ENCODE results near the gene YIPF4.
"Not testable (repeated sequence)": the region's sequence is repeated elsewhere in the genome, so short reads cannot be mapped to it uniquely, and the experiment has no call there.

YIPF4 gene

DNA sequence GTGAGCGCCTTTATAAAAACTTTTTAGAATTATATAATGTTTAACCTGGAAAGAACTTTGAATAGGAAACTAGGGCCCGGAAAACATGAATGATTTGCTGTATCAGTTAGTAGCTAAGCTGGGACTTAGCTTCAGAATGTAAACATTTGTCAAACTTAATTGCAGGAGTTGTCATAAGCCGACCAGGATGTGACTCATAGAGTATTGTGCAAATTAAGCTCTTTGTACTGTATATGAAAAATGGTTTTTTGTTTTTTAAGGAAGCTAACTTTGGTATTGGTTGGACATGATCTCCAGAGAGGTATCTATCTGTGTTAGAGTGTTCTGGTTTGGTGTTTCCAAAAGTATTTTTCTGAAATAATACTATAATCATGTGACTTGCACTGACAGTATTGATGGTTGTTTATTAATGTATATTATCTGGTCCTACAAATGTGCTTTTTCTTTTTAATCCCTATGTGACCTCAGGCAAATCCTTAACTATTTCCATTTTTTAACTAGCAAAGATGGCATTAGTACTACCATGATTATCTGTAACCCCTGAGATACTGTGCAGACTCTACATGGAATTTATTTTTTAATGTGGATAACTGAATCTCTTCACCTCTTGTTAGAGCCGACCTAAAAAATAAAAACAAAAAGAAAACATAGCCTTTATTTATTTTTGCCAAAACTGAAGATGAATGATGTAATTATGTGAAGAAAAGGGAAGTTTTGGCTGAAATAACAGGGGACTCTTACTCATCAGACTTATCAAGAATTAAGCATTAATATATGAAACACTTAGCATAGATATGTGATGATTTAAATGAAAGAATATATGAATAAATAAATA, 11.7 kb downstream of the YIPF4 start:
- DNase-seq, result no peak

DNA sequence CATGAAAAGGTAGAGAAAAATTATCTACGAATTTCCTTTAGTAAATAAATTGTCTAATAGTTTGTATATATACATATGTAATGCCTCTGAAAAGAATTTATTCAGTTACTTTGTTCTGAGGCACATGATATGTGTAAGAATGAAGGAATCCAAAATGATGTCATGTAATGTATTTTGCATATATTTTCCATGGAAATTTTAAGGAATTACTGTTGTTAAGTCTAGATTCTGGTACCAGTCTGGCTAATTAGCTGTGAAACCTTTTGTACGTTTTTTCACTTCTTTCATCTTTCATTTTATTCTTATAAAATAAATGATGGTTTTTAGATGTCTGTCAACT, 12.3 kb downstream of the YIPF4 start:
- no peak for DNase-seq

DNA sequence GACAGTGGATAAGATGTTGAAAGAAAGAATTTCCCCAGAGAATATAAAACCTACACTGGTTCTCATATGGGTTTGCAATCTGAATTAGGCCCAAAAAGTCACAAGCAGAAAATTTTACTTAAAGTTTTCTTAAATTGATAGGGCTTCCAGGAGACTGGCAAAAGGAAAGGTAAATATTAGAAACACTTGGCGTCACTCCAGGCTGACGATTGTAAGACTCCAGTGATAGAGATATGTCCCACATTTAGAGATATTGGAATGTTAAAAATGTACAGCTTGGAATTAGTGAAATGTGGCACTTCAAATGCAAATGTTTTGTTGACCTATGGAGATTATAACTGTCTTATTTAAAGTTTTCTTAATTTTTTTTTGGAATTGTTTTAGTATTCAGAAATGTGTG, 14.0 kb downstream of the YIPF4 start:
- DNase-seq, result no peak

DNA sequence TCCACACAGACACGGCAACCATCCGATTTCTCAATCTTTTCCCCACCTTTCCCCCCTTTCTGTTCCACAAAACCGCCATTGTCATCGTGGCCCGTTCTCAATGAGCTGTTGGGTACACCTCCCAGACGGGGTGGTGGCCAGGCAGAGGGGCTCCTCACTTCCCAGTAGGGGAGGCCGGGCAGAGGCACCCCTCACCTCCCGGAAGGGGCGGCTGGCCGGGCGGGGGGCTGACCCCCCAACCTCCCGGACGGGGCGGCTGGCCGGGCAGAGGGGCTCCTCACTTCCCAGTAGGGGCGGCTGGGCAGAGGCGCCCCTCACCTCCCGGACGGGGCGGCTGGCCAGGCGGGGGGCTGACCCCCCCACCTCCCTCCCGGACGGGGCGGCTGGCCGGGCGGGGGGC, 15.8 kb downstream of the YIPF4 start:
- DNase-seq, result not testable (repeated sequence)

DNA sequence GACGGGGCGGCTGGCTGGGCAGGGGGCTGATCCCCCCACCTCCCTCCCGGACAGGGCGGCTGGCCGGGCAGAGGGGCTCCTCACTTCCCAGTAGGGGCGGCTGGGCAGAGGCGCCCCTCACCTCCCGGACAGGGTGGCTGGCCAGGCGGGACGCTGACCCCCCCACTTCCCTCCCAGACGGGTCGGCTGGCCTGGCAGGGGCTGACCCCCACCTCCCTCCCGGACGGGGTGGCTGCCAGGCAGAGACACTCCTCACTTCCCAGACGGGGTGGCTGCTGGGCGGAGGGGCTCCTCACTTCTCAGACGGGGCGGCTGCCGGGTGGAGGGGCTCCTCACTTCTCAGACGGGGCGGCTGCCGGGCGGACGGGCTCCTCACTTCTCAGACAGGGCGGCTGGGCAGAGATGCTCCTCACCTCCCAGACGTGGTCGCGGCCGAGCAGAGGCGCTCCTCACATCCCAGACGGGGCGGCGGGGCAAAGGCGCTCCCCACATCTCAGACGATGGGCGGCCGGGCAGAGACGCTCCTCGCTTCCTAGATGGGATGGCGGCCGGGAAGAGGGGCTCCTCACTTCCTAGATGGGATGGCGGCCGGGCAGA, 16.4 kb downstream of the YIPF4 start:
- DNase-seq, result not testable (repeated sequence)

DNA sequence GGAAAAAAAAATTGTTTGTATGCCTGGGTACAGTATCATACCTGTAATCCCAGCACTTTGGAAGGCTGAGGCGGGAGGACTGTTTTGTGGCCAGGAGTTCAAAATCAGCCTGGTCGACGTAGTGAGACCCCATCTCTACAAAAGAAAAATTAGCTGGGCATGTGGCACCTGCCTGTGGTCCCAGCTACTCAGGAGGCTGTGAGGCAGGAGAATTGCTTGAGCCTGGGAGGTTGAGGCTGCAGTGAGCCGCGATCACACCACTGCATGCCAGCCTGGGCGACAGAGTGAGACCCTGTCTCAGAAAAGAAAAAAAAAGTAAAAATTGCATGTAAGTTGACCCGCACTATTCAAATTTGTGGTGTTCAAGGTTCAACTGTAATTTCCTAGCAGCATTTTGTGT, 32.9 kb downstream of the YIPF4 start:
- DNase-seq, result no peak

DNA sequence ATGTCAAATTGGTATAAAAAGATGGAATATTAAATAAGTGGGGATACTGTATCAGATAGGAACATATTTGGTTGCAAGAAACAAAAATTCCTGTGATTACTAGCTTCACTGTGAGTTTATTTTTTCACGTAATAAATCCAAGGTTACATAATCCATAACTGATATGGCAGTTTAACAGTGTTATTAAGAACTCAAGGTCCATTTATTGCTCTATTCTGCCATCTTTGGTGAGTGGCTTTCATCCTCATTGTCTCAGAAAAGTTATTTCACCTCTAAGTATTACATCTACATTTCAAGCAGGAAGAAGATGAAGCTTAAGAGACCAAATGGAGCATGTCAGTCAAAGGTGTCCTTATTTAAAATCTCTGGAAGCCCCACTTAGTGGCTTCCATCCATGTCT, 37.2 kb downstream of the YIPF4 start:
- no peak for DNase-seq

DNA sequence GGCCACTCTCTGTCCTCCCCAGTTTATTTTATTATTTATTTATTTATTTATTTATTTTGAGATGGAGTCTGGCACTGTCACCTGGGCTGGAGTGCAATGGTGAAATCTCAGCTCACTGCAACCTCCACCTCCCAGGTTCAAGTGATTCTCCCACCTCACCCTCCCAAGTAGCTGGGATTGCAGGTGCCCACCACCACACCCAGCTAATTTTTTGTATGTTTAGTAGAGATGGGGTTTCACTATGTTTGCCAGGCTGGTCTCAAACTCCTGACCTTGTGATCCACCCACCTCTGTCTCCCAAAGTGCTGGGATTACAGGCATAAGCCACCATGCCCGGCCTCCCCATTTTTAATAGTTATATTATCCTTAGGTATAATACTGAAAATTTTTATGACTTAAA, 51.0 kb downstream of the YIPF4 start:
- not testable (repeated sequence) for DNase-seq

DNA sequence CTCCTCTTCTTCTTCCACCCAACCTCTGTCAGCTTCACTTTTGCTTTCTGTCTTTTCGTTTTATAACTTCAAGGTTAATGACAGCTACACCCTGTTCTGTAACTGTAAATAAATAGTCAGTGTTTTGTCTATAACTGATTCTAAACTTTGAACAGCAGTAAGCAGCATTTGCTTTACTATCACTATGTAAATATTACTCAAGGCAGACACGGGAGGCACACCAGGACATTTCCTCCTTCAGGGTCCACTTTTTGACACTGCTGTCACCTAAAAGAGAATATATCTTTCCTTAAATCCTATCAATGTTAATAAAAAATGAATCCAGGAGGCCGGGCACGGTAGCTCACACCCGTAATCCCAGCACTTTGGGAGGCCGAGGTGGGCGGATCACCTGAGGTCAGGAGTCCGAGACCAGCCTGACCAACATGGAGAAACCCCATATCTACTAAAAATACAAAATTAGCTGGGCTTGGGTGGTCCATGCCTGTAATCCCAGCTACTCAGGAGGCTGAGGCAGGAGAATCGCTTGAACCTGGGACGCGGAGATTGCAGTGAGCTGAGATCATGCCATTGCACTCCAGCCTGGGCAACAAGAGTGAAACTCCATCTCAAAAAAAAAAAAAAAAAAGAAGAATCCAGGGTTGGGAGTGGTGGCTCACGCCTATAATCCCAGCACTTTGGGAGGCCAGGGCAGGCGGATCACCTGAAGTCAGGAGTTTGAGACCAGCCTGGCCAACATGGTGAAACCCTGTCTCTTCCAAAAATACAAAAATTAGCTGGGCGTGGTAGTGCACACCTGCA, 51.7 kb downstream of the YIPF4 start:
- DNase-seq, result not testable (repeated sequence)

DNA sequence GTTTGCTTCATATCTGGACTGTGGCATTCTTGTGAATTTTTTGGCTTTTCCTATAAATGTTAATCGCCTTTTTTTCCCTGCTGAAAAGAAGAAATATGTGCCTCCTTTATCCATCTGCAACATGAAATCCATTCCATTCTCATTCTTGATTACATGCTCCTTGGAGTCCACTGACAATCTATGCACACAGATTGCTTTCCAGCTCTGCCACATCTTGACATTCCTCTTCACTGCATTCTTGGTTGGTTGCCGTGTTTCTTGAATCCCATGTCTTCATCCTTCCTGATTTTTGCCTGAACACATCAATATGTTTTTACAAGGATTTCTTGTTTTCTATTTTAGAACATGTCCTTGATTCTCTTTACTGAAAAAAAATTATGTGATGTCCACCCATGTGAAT, 52.4 kb downstream of the YIPF4 start:
- no peak for DNase-seq

DNA sequence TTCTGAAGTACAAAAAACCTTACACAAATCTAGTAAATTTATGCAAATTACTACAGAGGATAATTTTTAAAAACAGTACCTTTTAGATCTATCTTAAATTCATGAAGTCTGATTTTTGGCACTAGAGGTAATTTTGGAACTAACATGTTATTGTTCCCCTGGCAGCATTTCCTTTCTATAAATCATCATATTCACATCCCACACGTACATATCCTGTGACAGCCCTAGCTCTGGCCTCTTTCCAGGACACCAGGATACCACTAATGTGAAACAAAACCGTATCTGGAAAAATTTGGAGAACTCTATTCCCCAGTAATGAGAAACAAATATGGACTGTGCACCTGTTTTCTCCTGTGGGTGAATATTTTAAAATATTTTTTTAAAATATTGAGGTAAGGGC, 65.1 kb downstream of the YIPF4 start:
- peak in 2 of 51 donors; percentile 0 to 1 for DNase-seq

DNA sequence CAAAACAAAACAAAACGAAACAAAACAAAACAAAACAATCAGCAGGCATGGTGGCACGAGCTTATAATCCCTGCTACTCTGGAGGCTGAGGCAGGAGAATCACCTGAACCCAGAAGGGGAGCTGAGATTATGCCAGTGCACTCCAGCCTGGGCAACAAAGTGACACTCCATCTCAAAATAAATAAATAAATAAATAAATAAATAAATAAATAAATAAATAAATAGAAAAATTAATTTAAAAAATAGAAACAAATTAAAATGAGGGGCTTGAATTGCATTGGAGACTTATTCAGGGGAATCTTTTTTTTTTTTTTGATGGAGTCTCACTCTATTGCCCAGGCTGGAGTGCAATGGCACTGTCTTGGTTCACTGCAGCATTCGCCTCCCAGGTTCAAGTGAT, 73.1 kb downstream of the YIPF4 start:
- DNase-seq, result not testable (repeated sequence)

DNA sequence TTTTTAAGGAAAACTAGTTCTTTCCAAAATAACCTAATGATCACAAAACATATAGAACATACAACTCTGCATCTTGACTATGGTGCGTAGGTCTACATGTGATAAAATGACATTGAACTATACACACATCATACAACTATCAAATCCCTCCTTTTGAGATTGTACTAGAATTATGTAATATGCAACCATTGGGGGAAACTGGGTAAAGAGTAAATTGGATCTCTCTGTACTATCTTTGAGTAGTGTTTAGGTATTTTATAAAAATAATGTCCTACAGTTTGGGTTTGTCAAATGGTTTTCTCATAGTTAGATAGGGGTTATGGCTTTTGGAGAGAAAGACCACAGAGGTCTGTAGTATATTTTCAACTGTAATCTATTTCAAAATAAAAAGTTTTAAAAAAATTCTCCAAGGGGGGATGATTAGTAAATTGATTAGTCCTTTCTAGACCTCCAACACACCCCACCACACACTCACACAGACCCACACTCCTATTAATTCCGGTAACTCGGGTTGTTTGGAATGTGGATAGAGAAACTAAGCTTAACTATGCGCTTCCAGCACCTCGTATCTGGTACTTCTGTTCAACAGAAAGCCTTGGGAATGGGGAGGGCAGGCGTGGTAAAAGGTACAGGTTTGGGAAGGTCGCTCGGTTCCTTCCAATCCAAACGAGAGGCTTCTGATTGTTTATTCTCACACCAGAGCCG, 78.4 kb downstream of the YIPF4 start:
- DNase-seq, result peak in 1 of 51 donors; percentile 30

DNA sequence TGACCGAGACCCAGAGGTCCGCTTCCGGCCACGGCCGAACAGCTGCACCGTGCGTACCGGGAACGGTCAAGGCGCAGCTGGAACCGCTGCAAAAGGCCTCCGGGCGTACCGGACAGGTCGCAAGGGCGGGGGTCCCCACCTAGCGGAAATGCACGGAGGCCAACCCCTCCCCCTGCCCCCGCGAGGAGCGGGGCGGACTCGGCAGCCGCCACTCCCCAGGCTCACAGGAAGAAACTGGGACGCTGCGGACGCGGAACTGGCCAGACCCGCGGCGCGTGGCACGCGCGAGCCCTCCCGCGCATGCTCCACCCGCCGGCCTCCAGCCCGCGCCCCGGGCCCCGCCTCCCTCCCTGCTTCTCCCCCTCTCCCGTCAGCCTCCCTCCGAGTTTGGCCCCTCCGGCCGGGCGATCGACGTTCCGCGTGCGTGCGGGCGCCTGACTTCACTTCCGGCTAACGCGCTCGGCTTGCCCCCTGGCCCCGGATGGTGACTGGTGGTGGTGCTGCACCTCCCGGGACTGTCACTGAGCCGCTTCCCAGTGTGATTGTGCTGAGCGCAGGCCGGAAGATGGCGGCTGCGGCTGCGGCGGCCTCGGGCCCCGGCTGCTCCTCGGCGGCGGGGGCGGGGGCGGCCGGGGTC, 79.1 kb downstream of the YIPF4 start, which contains the start of gene BIRC6:
TSS of gene BIRC6 (plus strand) at position 343 of the 637 bp plus-strand sequence. CDS start at position 482, 139 bp downstream.
- peak; percentile 78 to 99 (median 98) for DNase-seq

DNA sequence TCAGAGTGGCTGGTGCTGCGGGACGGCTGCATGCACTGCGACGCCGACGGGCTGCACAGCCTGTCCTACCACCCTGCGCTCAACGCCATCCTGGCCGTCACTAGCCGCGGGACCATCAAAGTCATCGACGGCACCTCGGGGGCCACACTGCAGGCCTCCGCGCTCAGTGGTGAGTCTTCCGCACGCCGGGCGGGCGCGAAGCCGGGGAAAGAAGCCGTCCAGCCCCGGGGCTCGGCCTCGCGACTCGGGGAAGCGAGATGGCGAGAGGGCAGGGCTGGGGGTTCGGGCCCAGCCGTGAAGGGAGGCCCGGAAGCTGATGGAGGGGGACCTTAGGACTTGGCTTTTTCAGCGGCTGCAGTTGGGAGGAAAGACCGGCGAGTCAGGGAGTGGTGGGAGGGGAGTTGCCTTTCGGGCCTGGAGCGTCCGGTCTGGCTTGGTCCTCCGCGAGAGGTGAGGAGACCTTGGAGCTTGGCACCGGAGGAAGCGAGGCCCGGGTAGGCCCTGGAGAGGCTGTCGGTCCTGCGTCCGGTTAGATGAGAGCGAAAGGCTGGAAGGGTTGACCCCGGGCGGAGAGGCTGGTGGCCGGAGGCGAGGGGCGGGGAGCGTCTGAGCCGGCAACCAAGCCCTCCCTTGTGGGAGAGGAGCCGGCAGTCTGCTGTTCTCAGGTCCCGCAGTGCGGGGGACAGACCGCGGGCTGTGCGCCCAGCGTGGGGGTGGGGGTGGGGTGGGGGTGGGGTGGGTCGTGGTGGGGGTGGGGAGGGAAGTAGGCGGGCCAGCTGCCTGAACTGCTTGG, 79.8 kb downstream of the YIPF4 start:
- peak in 35 of 51 donors; percentile 11 to 61 (median 34) for DNase-seq

DNA sequence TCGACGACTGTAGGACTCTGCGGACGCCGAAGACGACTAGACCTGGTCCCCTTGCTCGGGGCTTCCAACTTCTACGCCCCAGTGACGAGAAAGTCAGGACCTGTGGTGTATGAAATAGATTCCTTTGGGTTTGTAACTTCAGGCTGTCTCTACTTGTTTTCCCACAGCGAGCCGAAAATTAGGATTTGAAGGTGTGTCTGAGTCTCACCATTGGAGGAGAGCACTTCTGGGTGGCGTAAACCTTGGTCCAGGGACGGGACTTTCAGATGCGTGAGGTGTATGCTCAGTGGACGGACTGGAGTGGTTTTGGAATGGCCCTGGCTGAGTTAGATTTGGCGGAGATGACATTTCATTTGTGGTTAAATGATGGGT, 80.4 kb downstream of the YIPF4 start:
- DNase-seq, result no peak

DNA sequence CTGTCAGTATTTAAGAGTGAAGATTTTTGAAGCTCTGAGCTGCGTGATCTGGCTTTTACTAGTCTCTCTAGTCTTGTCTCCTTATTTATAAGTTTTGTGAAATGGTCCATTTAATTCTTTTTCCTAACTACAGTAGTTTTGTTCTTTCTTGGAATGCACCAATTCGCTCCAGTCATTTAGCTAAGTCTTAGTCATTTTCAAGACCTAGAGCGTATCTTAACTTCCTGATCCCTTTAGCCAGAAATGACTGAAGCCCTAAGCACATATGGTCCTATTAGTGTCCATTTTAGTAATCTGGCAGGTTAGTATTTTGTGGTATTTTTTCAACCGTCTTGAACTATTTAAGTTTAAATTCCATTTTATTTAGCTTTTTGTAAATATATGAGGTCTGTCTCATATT, 82.7 kb downstream of the YIPF4 start:
- DNase-seq, result no peak

DNA sequence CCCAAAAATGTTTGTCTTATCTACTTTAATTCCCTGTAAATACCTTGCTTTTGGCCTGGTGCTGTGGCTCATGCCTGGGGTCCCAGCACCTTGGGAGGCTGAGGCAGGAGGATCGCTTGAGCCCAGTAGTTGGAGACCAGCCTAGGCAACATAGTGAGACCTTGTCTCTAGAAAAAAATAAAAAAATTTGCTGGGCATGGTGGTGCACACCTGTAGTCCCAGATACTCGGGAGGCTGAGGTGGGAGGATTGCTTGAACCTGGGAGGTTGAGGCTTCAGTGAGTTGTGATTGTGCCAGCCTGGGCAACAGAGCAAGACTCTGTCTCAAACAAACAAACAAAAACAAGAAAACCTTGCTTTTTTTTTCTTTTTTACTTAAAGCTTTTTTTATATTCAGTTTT, 85.3 kb downstream of the YIPF4 start:
- DNase-seq, result not testable (repeated sequence)

DNA sequence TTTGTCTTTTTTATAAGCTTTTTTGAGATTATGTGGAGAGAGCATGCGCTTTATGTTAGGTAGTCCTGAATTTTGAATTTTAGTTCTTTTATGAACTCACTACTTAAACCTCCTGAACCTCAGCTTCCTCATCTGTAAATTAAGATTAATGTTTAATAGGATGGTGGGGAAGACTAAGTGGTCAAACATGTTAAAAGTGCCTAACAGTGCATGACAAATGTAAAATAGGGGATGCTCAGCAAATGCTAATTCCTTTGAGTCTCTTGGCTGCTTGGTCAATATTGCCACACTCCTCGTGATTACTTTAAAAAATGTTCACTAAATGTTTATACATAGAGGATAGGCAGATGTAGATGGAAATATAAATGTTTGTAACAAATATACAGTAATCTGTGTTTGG, 85.9 kb downstream of the YIPF4 start:
- DNase-seq, result no peak

DNA sequence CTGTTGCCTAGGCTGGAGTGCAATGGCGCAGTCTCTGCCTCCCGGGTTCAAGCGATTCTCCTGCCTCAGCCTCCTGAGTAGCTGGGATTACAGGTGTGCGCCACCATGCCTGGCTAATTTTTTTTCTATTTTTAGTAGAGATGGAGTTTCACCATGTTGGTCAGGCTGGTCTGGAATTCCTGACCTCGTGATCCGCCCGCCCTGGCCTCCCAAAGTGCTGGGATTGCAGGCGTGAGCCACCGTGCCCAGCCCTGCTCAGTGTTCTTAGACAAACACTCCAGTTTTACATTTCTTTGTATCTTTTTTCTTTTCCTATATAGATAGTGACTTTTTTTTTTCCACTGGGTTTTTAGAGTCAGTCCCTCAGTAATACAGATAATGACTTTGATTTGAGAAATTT, 86.6 kb downstream of the YIPF4 start:
- DNase-seq, result not testable (repeated sequence)

All from hypothalamus (tissue), 51 donors.